PFSK-1 (cell line): ENCODE measurements around the gene AQP11.

Experiments used
- FOXP2 ChIP-seq: optimal IDR thresholded peaks from 2 replicates; pipeline ENCODE3; 2011; ENCODE audit warnings: borderline replicate concordance, control low read depth, inconsistent platforms; ENCODE audit not compliant: insufficient read depth; ENCODE audit errors: extremely low read length, extremely low read depth
- POLR2AphosphoS5 ChIP-seq: IDR thresholded peaks from 2 replicates; pipeline ENCODE4 v1.6.1; 2012; ENCODE audit warnings: low read depth, mild to moderate bottlenecking, control low read depth, low read length, moderate library complexity
- REST ChIP-seq, 2 experiments: IDR thresholded peaks; 2 replicates each; pipeline versions ENCODE4 v1.6.1 to v1.8.0; 2011 to 2012; ENCODE audit warnings: low read depth in 2 of 2, low read length in 2 of 2, control low read depth in 1 of 2, inconsistent platforms in 1 of 2, mild to moderate bottlenecking in 1 of 2, moderate library complexity in 1 of 2; ENCODE audit not compliant: insufficient read depth in 1 of 2
- SIN3A ChIP-seq: IDR thresholded peaks from 2 replicates; pipeline ENCODE4 v1.6.1; 2012; ENCODE audit warnings: mild to moderate bottlenecking, low read length, moderate library complexity, borderline replicate concordance; ENCODE audit not compliant: insufficient read depth
- TAF1 ChIP-seq: IDR thresholded peaks from 2 replicates; pipeline ENCODE4 v1.6.1; 2012; ENCODE audit warnings: low read length, control low read depth, borderline replicate concordance; ENCODE audit not compliant: insufficient read depth

DNA sequence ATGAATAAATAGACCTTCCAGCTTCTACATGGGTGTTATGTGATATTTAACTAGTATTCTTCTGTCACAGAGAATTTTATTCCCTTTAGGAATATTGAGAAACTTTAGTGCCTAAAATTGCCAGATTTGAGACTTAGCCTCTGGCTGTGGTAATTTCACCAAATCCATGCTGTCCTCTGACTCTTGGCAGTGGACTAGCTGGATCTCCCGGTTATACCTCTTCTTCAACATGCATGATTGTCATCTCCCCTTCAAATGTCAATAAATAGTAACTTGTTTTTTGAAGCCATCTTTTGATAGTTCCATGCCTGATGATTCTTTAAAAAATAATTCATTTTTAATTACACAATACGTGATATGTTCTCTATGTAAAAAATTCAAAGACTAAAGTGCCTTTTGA is 8.4 kb downstream of the AQP11 start:
- TF ChIP-seq POLR2AphosphoS5 (no peak), REST (IDR thresholded peaks at IDR 0.05; ENCODE audit: insufficient read depth in 1 of 2, low read depth in 2 of 2, low read length in 2 of 2) (no peak), TAF1 (no peak), FOXP2 (no peak), SIN3A (no peak)
